ENCODE data around the gene MEIS1.

Gene MEIS1

GRCh38 chr2:66543257-66543767 lies 108.4 kb downstream of the MEIS1 start:
- Histone ChIP-seq H3F3A (ENCODE audit: control insufficient read depth, insufficient read depth) (no peaks in the 10 kb centered on the region), H3K27me3 (ENCODE audit: control insufficient read depth, low read length) (no peaks in the 10 kb centered on the region), H3K4me1 (ENCODE audit: control insufficient read depth, low read length) (no peaks in the 10 kb centered on the region), H3K36me3 (ENCODE audit: control insufficient read depth, low read length) (no peaks in the 10 kb centered on the region), H3K4me3 (ENCODE audit: low read length) (no peak overlapping the region), H3K27ac (ENCODE audit: low read depth, low read length) (no peak overlapping the region), H3K9me3 (ENCODE audit: control insufficient read depth, insufficient read depth, low read length) (no peaks in the 10 kb centered on the region), H3K79me2 (ENCODE audit: control insufficient read depth, low read length) (no peaks in the 10 kb centered on the region), H3K9me2 (replicated peaks; ENCODE audit: control insufficient read depth, low read length) (no peaks in the 10 kb centered on the region), H4K20me1 (ENCODE audit: control insufficient read depth, insufficient read depth, low read depth, low read length) (no peaks in the 10 kb centered on the region), H3K4me2 (ENCODE audit: low read length) (no peak overlapping the region)
- TF ChIP-seq, protein P1, sequence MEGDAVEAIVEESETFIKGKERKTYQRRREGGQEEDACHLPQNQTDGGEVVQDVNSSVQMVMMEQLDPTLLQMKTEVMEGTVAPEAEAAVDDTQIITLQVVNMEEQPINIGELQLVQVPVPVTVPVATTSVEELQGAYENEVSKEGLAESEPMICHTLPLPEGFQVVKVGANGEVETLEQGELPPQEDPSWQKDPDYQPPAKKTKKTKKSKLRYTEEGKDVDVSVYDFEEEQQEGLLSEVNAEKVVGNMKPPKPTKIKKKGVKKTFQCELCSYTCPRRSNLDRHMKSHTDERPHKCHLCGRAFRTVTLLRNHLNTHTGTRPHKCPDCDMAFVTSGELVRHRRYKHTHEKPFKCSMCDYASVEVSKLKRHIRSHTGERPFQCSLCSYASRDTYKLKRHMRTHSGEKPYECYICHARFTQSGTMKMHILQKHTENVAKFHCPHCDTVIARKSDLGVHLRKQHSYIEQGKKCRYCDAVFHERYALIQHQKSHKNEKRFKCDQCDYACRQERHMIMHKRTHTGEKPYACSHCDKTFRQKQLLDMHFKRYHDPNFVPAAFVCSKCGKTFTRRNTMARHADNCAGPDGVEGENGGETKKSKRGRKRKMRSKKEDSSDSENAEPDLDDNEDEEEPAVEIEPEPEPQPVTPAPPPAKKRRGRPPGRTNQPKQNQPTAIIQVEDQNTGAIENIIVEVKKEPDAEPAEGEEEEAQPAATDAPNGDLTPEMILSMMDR (IDR thresholded peaks at IDR 0.05; ENCODE audit: low read depth, low read length, poor library complexity, severe bottlenecking) = no peak
- TF ChIP-seq EZH2phosphoT487 (IDR thresholded peaks at IDR 0.05; ENCODE audit: borderline replicate concordance, low read length) = no peak

DNA sequence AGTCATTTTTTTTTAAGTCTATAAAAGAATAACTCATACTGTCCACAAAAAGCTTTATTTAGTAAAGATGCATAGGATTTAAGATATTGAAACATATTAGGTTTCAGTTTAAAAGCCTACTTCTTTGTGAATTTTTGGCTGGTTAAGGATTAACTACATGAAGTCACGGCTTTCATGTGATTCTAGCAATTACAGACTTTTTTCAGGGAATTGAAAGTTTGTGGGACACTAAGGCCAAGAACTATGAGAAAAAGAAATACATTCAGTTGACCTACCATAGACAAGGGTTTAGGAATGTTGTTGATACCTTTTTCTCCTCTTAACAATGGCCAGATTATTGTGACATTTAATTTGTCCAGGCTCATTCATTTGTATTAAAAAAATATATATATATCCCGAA lies 109.3 kb downstream of the MEIS1 start:
- no peaks in the 10 kb centered on the region for H3K9me2 ChIP-seq (replicated peaks; ENCODE audit: control insufficient read depth, low read length)
- no peaks in the 10 kb centered on the region for H4K20me1 ChIP-seq (ENCODE audit: control insufficient read depth, insufficient read depth, low read depth, low read length)
- no peaks in the 10 kb centered on the region for H3K27me3 ChIP-seq (ENCODE audit: control insufficient read depth, low read length)
- H3K36me3 ChIP-seq (ENCODE audit: control insufficient read depth, low read length) = no peaks in the 10 kb centered on the region
- H3K4me3 ChIP-seq (ENCODE audit: low read length) = no peak overlapping the region
- no peaks in the 10 kb centered on the region for H3K4me1 ChIP-seq (ENCODE audit: control insufficient read depth, low read length)
- no peaks in the 10 kb centered on the region for H3K9me3 ChIP-seq (ENCODE audit: control insufficient read depth, insufficient read depth, low read length)
- H3K4me2 ChIP-seq (ENCODE audit: low read length) = no peak overlapping the region
- no peaks in the 10 kb centered on the region for H3F3A ChIP-seq (ENCODE audit: control insufficient read depth, insufficient read depth)
- H3K27ac ChIP-seq (ENCODE audit: low read depth, low read length) = no peak overlapping the region
- H3K79me2 ChIP-seq (ENCODE audit: control insufficient read depth, low read length) = no peaks in the 10 kb centered on the region
- TF ChIP-seq, protein P1 (IDR thresholded peaks at IDR 0.05; ENCODE audit: low read depth, low read length, poor library complexity, severe bottlenecking) = no peak
- TF ChIP-seq EZH2phosphoT487 (IDR thresholded peaks at IDR 0.05; ENCODE audit: borderline replicate concordance, low read length) = no peak

GRCh38 chr2:66545258-66545657 lies 110.3 kb downstream of the MEIS1 start:
- Histone ChIP-seq H3K27me3 (ENCODE audit: control insufficient read depth, low read length) (no peaks in the 10 kb centered on the region), H3K4me2 (ENCODE audit: low read length) (no peak overlapping the region), H3K9me2 (replicated peaks; ENCODE audit: control insufficient read depth, low read length) (no peaks in the 10 kb centered on the region), H3K79me2 (ENCODE audit: control insufficient read depth, low read length) (no peaks in the 10 kb centered on the region), H3F3A (ENCODE audit: control insufficient read depth, insufficient read depth) (no peaks in the 10 kb centered on the region), H3K36me3 (ENCODE audit: control insufficient read depth, low read length) (no peaks in the 10 kb centered on the region), H3K4me3 (ENCODE audit: low read length) (no peak overlapping the region), H4K20me1 (ENCODE audit: control insufficient read depth, insufficient read depth, low read depth, low read length) (no peaks in the 10 kb centered on the region), H3K27ac (ENCODE audit: low read depth, low read length) (no peak overlapping the region), H3K4me1 (ENCODE audit: control insufficient read depth, low read length) (no peaks in the 10 kb centered on the region), H3K9me3 (ENCODE audit: control insufficient read depth, insufficient read depth, low read length) (no peaks in the 10 kb centered on the region)
- TF ChIP-seq EZH2phosphoT487 (IDR thresholded peaks at IDR 0.05; ENCODE audit: borderline replicate concordance, low read length) = no peak
- TF ChIP-seq, protein P1 (IDR thresholded peaks at IDR 0.05; ENCODE audit: low read depth, low read length, poor library complexity, severe bottlenecking) = no peak
